Activated B cell treated with CpG ODN at 0.5 μM for 24 hours (primary cell): ENCODE results near the gene PADI2. TPM values are rescaled to one million over a fixed set of nuclear protein-coding genes. Genes with fewer than 3 reads are reported as not detected.
"Not testable (repeated sequence)": the region's sequence is repeated elsewhere in the genome, so short reads cannot be mapped to it uniquely, and the experiment has no call there.

Source experiments
- ATAC-seq: fragments of 200-7000 bp; cut with Tn5 transposase; one replicate; pipeline ENCODE4 v1.10.0; 2021; ENCODE audit warnings: low read depth, mild to moderate bottlenecking, moderate library complexity
- CTCF ChIA-PET: fragments of 350-600 bp; sonication (Branson Sonifier 250); formaldehyde crosslinking; loops from one replicate; lab custom pipeline; 2021; ENCODE audit warnings: antibody characterized with exemption; lab: Charles Lee
- POLR2A ChIA-PET: fragments of 350-600 bp; sonication (Branson Sonifier 250); formaldehyde crosslinking; loops from one replicate; lab custom pipeline; 2021; ENCODE audit warnings: antibody characterized with exemption; lab: Charles Lee
- DNase-seq: peaks from one replicate; pipeline ENCODE4 v3.0.0; 2022
- H3K27ac Mint-ChIP-seq: one replicate; pipeline ENCODE4 v1.8.0; 2020; ENCODE audit warnings: mixed read lengths
- H3K27me3 Mint-ChIP-seq: one replicate; pipeline ENCODE4 v1.8.0; 2021; ENCODE audit warnings: mixed read lengths
- H3K36me3 Mint-ChIP-seq: one replicate; pipeline ENCODE4 v1.8.0; 2021; ENCODE audit warnings: low read depth, mixed read lengths
- H3K4me1 Mint-ChIP-seq: one replicate; pipeline ENCODE4 v1.8.0; 2021; ENCODE audit warnings: mixed read lengths
- H3K4me3 Mint-ChIP-seq: one replicate; pipeline ENCODE4 v1.8.0; 2020; ENCODE audit warnings: mild to moderate bottlenecking, mixed read lengths
- H3K9me3 Mint-ChIP-seq: one replicate; pipeline ENCODE4 v1.8.0; 2020; ENCODE audit warnings: mixed read lengths
- CTCF ChIP-seq: fragments of 200-600 bp; IDR thresholded peaks from one replicate; pipeline ENCODE4 v1.8.0; 2022; ENCODE audit warnings: antibody characterized with exemption, mild to moderate bottlenecking
- intact Hi-C: fragments of 100-400 bp; cut with micrococcal nuclease; formaldehyde crosslinking; loops from one replicate; pipeline ENCODE4 v1.15.1; 2024
- total RNA-seq: library from RNA; stranded (reverse); gene quantifications from 2 replicates; pipeline ENCODE4 v1.2.3, GENCODE V29; 2022

The PADI2 gene
- total RNA-seq, 1 donor from 2014 or later: 7.2 TPM

GRCh38 chr1:17067069-17067426 lies 52.2 kb downstream of the PADI2 start:
- Mint-ChIP-seq H3K4me1 (no peaks in the 10 kb centered on the region), H3K27me3 (no peaks in the 10 kb centered on the region), H3K27ac (no peak overlapping the region), H3K4me3 (no peak overlapping the region), H3K9me3 (no peaks in the 10 kb centered on the region), H3K36me3 (no peaks in the 10 kb centered on the region)
- intact Hi-C loops: no loop called here
- TF ChIP-seq CTCF: no peak
- no peak for ATAC-seq
- ChIA-PET CTCF (no interaction called here), POLR2A (no interaction called here)
- DNase-seq: no peak

GRCh38 chr1:17066361-17067068 lies 52.7 kb downstream of the PADI2 start:
- Mint-ChIP-seq H3K27ac (no peak overlapping the region), H3K27me3 (no peaks in the 10 kb centered on the region), H3K9me3 (no peaks in the 10 kb centered on the region), H3K4me3 (no peak overlapping the region), H3K36me3 (no peaks in the 10 kb centered on the region), H3K4me1 (no peaks in the 10 kb centered on the region)
- ChIA-PET CTCF (no interaction called here), POLR2A (no interaction called here)
- no peak for ATAC-seq
- DNase-seq: no peak
- intact Hi-C loops: no loop called here
- TF ChIP-seq CTCF: no peak

- Mint-ChIP-seq H3K36me3 (no peaks in the 10 kb centered on the region), H3K27me3 (no peaks in the 10 kb centered on the region), H3K4me3 (no peak overlapping the region), H3K4me1 (no peaks in the 10 kb centered on the region), H3K27ac (no peak overlapping the region), H3K9me3 (no peaks in the 10 kb centered on the region)
- no peak for ATAC-seq
- ChIA-PET POLR2A (interaction anchor here (0.5 to 0.7 kb wide), 2 partner anchors 40 to 445 kb away, joined by 5 to 7 read pairs; no protein-coding TSS in a partner anchor), CTCF (no interaction called here)
- DNase-seq: no peak
- intact Hi-C loops: no loop called here
- TF ChIP-seq CTCF: no peak
Measured at GRCh38 chr1:17065666-17066065, 53.6 kb downstream of the PADI2 start.

- H3K27me3 Mint-ChIP-seq, H3K4me3 Mint-ChIP-seq, H3K9me3 Mint-ChIP-seq, DNase-seq, ATAC-seq, intact Hi-C loops, H3K36me3 Mint-ChIP-seq, POLR2A ChIA-PET, H3K27ac Mint-ChIP-seq: not testable (repeated sequence)
- CTCF ChIA-PET: interaction anchor here (1.3 to 3.5 kb wide), 2 partner anchors 174 to 273 kb away, joined by 8 to 25 read pairs; no protein-coding TSS in a partner anchor
- peaks cover 12% of the 10 kb centered on the region for H3K4me1 Mint-ChIP-seq
Measured at GRCh38 chr1:17062751-17063150, 56.5 kb downstream of the PADI2 start.

GRCh38 chr1:17061892-17062291 lies 57.4 kb downstream of the PADI2 start:
- intact Hi-C loops: no loop called here
- TF ChIP-seq CTCF: no peak
- POLR2A ChIA-PET: no interaction called here
- Mint-ChIP-seq H3K4me3 (no peak overlapping the region), H3K9me3 (no peaks in the 10 kb centered on the region), H3K27ac (no peak overlapping the region), H3K27me3 (peaks cover 7% of the 10 kb centered on the region), H3K4me1 (peaks cover 12% of the 10 kb centered on the region), H3K36me3 (no peaks in the 10 kb centered on the region)
- CTCF ChIA-PET: interaction anchor here (1.3 to 3.5 kb wide), 5 partner anchors 14 to 274 kb away, joined by 7 to 25 read pairs (median 10); no protein-coding TSS in a partner anchor
- DNase-seq: no peak
- ATAC-seq: no peak
